Stimulated activated CD4-positive, alpha-beta T cell treated with anti-CD3 and anti-CD28 coated beads, Interleukin-1b, Interleukin-23, amount 100 ng/mL, for 48 hours (primary cell): Measurements from ENCODE around the gene ARL15.

Source experiments
- DNase-seq: peaks from one replicate; pipeline ENCODE4 v3.0.0-alpha.2; 2020

ARL15 gene

DNA sequence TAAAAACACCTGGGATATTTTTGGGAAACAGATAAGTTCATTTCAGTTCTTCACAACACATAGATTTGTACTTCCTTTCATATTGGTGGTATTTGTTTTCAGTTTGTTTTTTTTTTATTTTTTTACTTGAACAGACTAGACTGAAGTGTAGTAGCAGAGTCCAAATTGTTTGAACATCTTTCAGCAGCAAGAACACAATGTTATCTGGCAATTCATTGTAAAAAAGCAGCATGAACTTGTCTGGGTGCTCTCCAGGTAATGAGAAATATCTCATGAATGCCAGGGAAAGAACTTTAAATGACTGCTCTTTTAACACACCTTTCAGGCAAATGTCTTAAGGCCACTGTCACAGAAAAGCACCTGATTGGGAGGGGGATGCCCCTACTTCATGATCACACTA is 113.4 kb downstream of the ARL15 start:
- no peak for DNase-seq

DNA sequence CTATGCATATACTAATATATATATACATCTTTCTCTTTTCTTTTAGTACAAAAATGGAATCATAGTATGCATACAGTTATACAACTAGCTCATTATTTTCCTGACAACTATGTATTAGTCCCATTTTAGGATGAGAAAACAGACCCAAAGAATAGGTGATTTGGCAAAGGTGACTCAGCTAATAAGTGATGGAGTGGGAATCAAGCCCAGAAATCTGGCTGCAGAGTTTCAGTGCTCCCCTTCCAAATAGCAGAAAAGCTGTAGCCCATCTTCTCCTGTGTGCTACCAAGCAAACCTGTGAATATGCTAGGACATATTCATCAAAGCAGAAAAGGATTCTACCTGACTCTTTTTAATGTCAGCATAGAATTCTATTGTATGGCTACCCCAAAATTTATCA is 114.7 kb downstream of the ARL15 start:
- no peak for DNase-seq

DNA sequence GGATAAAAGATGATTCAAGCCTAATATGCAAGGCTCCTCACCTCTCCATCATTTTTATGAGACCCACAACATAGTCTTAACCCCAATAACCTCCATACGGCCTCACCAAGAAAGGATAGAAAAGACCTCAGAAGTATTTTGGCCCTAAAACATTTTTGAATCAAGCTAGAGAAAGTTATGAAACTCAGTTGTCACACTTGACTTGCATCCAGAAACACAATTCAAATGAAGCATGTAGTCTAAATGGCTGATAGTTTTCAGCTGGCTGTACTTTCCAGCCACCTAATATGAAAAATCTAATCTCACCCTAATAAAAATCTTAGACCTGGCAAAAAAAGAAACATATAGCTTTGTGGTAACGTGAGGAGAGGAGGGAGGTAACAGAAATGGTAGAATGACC is 116.1 kb downstream of the ARL15 start:
- DNase-seq = no peak

DNA sequence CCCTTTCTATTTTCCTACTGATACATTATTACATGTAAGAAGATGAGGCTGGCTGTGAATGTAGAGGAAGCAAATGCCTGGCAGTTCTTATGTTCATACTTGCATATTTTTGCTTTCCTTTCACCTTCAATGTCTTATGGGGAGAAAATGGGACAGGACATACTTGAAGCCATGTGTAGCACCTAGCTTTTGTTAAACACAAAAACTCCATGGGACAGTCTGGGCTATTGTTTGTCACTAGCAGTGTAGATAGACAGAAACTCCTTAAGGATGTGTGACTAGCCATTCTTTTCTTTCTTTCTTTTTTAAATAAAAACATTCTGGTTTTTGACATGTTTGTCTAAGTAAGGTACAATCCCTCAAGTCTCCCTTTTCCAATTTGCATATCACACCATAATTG is 122.7 kb downstream of the ARL15 start:
- DNase-seq = no peak

DNA sequence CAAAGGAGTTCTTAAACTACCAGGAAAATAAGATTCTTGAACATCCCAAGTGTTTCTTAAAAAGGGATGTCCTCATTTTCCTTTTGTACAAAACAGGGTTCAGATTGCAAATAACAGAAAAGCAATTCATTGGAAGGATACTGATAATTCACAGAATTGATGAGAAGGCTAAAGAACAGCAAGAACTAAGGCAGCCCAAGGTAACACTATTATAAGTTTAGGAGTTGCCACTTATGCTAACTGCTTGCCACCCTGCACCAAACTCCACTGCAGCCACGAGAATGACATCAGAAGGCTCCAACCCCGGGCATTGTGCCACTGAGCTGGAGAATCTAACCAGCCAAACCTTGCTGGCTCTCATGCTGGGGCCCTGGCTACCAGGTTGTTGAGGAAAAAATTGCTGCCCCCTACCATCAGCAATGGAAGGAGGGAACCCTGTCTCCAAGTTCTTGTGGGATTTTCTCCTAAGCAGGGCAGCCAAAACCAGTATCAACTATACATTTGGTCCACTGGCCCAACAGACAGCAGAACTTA is 123.4 kb downstream of the ARL15 start:
- DNase-seq = no peak

DNA sequence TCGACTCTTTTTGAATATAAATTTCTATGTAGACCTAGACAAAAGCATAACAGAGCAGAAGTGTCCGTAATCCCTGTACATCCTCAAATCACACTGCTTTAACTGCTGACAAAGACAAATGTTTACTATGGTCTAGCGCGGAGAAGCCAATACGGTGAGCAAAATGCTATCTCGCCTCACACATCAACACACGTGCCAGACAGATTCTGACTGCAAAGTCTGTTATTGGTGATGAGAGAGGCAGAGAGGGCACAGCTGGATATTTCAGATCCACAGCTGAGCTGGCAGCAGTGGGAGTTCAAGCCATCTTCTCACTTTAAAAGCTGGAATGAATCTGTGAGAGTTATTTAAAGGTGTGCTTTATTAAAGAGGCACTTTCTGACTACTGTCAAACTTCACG is 124.3 kb downstream of the ARL15 start:
- DNase-seq = no peak

DNA sequence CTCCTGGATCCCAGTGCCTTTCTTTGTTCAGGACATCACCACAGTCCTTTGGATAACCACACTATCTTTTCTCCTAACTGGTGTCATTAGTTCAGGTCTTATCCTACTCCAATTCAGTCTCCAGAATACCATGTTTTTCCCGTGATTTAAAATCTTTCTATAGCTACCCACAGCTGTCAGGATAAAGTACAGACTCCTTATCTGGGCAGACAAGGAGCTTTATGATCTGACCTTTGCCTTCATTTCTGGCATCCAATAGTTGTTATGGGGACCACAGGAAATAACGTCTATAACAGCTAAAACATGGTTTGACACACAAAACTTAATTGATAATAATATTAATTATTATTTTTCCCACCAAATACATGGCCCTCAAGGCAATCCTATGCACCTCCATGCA is 125.6 kb downstream of the ARL15 start:
- no peak for DNase-seq

DNA sequence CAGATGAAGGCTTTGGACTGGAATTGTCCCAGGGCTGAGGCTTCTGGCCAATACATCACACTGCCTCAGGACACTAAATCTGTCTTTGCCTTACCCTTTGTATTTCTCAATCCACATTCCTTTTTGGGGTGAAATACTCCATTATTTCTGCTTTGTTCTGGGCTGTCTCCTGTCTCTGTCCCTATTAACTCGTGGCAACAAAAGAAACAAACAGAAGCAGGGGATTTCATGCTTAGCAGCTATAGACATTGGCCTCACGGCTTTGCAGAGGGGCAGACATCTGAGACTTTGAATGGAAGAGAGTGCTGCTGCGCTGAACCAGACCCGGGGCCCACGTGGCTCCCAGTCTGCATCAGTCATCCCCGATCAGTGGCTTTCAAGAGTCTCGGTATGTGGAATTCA is 129.7 kb downstream of the ARL15 start:
- no peak for DNase-seq

DNA sequence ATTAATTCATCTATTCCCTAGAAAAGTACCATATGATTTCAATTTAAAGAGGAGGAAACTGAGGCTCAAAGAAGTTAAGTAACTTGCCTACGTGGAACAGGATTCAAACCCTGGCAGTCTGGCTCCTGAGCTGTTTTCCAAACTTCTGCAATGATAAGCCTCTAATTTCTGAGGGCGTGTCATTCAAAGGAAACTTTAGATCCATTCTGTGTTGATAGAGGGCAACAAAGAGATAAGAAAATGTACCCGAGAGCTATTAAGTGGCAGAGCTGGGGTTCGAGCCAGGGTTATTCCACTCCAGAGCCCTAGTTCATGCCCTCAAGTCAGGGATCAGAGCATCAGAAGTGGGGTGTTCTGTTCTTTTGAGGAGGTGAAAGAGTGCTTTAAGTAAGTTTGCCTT is 131.4 kb downstream of the ARL15 start:
- DNase-seq = no peak

DNA sequence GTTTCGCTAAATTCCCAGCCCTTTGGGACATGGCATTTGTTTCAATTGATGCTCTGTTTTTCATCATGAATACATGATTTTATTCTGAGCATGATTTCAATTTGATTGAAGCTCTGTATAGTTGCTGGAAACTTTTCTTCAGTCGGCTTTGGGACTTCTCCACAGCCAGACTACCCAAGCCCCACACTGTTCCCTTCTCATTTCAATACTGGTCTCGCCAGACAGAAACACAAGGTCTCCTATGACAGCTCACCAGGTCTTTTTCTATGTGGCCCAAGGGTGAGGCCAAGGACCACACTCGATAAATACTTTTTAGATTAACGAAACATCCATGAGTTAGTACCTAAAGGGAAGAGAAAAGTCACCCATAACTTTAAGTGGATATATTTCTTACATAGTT is 132.2 kb downstream of the ARL15 start:
- DNase-seq = no peak

DNA sequence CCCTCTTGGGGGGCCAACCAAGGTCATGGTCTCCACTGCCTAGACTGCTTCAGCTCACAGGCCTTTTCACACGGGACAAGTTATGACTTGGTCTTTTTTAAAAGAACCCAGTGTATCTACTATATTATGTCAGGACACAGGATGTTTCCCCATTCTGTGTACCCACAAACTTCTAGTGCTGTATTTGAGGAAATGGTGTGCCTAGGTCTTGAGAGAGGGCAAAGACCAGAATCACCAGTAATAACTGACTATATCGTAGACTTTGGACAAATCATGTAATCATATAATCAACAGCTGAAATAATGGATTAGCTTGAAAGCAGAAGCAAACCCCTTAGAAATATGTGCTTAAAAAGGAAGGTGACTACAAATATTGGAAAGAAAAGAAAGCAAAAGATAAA is 133.3 kb downstream of the ARL15 start:
- DNase-seq = no peak

DNA sequence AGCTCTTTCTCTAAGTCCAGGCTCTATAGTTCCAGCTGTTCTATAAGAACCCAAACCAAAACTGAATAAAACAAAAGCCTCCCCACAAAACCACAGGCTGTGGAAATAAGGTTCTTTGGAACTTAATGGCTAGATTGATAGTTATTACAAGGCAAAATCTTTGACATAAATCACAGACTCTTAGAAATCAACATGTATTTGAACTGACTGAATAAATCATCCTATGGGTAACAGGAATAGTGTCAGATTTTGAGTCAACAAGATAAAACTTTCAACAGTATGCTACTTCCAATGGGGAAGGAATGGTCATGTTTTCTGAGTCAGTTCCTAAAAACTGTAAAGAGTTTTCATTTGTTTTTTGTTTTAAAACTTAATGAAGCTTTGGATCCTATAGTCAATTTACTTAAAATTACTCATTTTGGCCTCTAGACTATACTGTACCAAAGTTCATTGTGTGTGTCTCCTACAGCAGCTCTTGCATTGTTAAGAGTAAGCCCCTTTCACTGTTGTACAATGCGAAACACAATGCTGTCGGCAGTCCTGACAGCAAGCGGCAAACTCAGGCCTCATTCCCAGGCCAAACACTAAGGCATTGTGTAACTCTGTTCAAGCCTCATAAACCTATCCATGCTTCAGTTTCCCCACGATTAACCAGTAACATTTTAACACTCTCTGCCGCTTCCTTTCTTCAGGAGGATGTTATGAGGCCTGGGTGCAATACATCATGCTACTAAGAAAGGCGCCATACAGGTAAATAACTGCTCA is 134.1 kb downstream of the ARL15 start:
- DNase-seq = no peak

DNA sequence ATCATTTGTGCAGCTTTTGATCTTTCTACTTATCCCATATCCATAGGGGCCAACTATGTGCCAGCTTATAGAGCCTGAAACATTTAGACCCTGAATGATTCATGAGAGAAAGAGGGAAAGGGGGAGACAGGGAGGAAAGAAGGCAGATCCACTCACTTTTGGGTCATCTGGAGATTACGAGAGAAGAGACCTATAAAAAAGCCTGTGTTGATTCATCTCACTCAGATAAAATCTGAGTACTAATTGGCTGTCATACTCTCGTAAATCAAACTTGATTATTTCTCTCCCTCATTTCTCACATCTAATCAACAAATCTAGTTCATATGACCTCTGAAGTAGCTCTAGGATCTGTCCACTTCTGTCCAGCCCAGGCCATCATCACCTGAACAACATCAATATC is 137.1 kb downstream of the ARL15 start:
- no peak for DNase-seq

DNA sequence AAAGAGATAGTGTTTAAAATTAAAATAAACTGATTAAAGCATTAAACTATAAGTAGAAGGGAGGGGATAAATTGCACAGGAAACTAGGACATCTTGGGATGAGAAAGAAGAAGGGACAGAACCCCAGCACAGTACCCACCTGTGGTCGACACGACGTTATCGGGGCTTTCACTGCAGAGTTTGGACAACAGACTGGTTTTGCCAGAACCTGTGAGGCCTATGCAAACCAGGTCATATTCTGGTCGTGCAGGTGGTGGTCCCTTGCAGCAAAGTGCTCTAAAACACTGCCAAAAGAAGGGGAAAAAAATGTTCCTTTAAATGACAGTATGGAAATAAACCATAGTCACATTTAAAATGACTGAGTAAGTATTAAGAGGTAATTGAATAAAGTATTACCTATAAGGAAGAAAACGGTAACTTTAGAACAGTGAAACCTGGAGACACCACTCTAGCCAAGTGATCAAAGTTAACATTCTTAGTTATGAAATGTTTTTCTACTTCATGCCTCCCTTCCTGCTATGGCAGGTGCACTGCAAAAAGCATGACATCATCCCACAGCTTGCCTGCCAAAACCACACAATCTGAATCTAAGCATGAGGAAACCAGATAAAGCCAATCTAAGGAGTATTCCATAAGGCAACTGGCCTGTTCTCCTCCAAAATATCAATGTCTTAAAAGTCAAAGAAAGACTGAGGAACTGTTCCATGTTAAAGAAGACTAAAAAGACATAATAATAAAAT is 138.6 kb downstream of the ARL15 start:
- no peak for DNase-seq

DNA sequence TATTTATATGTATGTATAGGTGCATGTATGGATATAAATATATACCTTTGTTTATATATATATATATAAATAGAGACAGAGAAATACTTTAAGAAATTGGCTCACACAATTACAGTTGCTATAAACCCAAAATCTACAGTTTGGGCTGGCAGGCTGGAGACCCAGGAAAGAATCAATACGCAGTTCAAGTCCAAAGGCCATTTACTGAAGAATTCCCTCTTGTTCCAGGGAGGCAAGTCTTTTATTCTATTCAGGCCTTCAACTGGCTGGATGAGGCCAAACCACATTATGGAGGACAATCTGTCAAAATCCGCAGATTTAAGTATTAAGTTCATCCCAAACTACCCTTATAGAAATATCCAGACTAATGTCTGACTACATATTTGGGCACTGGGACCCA is 144.7 kb downstream of the ARL15 start:
- DNase-seq = no peak

DNA sequence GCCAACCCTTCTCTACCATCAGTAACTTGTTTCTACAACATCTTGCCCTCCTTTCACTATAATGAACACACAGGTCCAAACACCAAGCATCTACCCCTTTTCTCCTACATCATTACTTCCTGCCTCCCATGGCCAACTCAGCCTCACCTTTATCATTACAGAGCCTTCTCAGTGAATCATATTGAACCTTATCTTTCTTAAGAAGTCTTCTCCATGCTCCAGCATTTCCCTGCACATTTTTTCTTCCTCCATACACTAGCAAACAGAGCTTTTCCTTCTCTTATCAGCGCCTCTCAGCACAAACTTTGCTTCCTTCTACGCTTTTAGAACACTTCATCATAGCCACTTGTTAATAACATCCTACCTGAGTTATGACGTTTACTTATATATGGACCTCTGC is 148.2 kb downstream of the ARL15 start:
- no peak for DNase-seq

DNA sequence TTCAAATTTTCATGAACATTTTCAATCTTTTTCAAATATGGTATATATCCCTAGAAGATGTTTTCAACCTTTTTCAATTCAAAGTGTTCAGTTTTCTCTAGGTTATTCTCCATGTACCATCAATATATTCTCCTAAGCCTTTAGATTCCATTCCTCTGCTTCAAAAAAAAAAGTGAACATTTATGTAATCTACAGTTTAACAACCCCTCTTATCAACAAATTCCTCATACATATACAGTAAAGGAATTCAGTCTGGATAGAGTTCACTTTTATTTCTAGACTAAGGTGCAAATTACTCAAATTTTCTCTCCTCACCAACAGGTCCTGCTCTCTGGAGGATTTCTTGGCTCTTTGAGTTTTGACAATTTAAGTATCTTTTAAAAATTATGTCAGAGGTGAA is 150.0 kb downstream of the ARL15 start:
- no peak for DNase-seq

DNA sequence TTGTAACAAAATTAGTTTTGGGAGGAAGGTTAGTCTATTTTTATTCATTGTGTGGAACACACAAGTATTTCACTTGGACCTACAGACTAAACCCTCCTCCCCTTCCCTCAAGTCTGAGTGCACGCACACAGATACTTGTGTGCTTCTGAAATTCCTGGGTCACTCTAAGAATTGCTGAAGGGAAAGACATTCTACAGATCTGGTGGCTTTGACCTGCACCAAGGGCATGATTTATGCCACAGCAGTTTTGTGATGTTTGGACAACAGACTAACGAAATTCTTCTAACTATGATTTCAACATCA is 150.5 kb downstream of the ARL15 start:
- no peak for DNase-seq

DNA sequence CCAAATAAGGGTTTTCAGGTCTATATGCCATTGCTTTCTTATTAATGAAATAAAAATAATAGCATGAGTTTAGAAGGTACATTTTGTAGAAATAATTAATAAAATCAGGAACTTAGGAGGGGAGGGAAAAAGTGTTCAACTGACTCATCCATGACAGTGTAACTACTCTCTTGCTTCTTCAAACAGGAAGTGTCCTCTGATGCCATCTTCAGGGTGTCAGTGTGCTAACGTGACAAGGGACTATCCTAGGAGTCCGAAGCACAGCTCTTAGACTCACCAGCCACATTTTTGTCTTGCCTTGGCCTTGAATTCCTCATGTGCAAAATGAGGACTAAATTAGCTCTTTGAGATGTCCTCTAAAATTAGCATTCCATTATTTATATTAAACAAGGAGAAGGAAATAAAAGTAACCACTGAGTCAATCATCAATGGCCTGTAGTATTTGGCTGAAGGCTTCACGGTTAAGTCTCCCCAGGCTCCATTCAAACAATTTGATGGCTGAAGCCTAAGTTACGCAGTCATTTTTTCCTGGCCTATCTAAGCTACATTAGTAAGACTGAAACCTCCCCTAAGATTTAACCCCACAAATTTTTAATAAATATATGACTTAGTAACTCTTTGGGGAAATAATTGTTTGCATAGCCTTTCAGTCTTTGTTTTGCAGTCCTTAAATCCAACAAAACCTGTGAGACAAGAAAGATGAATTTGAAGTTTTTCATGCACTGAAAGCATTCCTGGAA is 151.1 kb downstream of the ARL15 start:
- no peak for DNase-seq

DNA sequence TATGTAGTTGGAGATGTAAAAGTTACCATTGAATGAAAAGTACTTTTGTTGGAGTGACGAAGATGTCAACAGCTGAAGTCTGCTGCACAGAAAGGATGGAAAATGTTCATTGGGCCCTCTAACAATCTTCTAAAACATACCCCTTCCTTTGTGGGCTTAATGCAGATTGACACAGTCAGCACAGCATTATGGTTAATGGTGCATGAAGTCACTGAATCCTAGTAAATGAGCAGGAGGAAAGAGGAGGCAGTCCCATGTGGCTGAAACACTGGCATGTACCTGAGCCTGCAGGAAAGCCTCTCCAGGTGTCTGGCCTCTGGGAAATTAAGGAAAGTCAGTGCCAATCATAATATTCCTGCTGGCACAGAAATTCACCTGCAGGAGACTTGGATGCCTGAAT is 153.8 kb downstream of the ARL15 start:
- DNase-seq = no peak

DNA sequence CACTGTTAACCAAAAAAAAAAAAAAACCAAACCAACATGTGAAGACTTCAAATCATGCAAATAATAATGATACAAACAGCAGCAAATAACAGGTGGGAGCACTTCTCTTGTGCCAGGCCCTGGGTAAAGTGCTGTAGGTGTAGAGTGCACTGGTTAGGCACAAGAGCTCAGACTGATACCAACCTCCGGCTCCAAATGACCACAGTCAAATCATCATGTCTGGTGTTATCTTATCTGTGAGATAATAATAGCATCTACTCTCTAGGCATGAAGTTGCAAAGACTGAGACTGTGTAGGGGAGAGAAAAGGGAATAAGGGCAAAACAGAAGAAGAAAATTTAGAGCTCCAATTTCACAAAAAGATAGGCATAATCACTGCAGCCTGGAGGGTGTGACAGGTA is 159.5 kb downstream of the ARL15 start:
- no peak for DNase-seq

DNA sequence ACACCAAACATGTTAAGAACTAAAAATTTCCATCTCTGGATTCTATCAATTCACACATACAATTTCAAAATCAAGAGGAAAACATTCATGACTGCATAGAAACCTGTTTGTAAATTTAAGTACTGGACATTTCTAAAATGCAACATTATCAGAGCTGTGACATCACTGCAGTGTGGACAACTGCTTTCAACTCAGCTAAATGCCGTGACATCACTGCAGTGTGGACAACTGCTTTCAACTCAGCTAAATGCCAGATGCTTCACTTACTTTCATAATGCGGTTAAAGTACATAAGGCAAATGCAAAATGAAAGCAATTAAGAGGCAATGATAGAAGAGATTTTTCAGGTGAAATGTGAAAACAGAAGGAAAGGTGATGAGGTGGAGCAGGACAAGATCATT is 161.5 kb downstream of the ARL15 start:
- no peak for DNase-seq

DNA sequence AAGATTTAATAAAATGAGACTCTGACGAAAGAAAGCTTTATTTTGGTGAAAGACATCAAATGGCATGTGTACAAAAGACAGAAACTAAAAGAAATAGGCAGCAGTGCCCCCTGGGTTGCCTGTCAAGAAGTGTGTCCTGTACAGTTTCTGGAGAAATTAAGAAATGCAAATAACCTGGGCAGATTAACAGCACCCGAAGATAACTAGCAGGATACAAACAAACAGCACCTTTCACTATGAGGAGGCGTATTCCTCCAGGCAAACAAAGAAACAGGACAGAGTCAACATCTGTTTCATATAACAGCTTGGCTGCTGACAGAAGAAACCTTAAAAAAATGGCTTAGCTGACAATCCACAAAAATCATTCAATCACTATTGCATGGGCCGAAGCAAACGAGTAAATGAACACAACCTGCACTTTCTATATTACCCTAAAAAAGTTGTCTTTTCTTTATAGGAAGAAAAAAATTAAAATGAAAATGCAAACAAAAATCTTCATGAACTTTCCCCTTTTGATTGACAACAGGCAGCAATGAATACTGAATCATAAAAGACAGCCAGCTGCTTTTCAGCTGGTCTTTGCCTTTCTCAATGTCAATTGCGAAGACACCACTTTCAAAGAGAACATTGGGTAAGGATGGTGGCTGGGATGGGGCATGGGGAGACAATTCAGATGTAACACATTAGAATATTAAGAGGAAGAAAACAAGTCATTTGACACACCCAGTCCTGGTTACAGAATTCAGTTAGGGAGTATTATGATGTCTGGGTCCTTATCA is 162.1 kb downstream of the ARL15 start:
- no peak for DNase-seq
